PC-3 (cell line): Measurements from ENCODE around the gene SNX17. TPM values are rescaled to one million over a fixed set of nuclear protein-coding genes. Genes with fewer than 3 reads are reported as not detected.
A peak's percentile ranks its signal among the peaks of the same experiment; 100 is the strongest.

Source experiments
- ATAC-seq: fragments of 200-7000 bp; cut with Tn5 transposase; 2 replicates; pipeline ENCODE4 v1.9.1; 2020; ENCODE audit warnings: mild to moderate bottlenecking, moderate library complexity
- BruUV-seq: library from RNA; stranded (reverse); fragments of 400-500 nt; replicated peaks from 2 replicates; lab custom pipeline; 2021; lab: Mats Ljungman, UMichigan
- CTCF ChIA-PET: fragments of 300-600 bp; sonication (Branson Sonifier 250); formaldehyde crosslinking; loops from one replicate; lab custom pipeline; 2022; ENCODE audit warnings: antibody characterized with exemption; lab: Charles Lee
- POLR2A ChIA-PET: fragments of 300-600 bp; sonication (Branson Sonifier 250); formaldehyde crosslinking; loops from one replicate; lab custom pipeline; 2022; ENCODE audit warnings: antibody characterized with exemption; ENCODE audit not compliant: unreplicated experiment; lab: Charles Lee
- DNase-seq: peaks from one replicate; pipeline ENCODE4 v3.0.0-alpha.2; 2015
- H2AFZ ChIP-seq: fragments of 300-600 bp; sonication (generic); 2 replicates; pipeline ENCODE4 v1.6.0; 2016; ENCODE audit warnings: antibody characterized with exemption, low read length
- H3F3A ChIP-seq: fragments of 300-600 bp; sonication (generic); one replicate; pipeline ENCODE4 v1.6.0; 2017; ENCODE audit warnings: antibody characterized with exemption, low read length, control low read depth, mild to moderate bottlenecking; ENCODE audit not compliant: unreplicated experiment
- H3K27ac ChIP-seq: fragments of 300-600 bp; sonication (generic); 2 replicates; pipeline ENCODE4 v1.5.1; 2016; ENCODE audit warnings: mild to moderate bottlenecking, low read length
- H3K27me3 ChIP-seq: fragments of 300-600 bp; sonication (generic); 2 replicates; pipeline ENCODE4 v1.6.1; 2016; ENCODE audit warnings: low read length, mixed read lengths
- H3K36me3 ChIP-seq: fragments of 300-600 bp; sonication (generic); 2 replicates; pipeline ENCODE4 v1.6.1; 2016; ENCODE audit warnings: low read depth, mixed run types, low read length, mixed read lengths
- H3K4me1 ChIP-seq: fragments of 300-600 bp; sonication (generic); 2 replicates; pipeline ENCODE4 v1.5.1; 2016; ENCODE audit warnings: low read length; ENCODE audit not compliant: insufficient read depth
- H3K4me2 ChIP-seq: fragments of 300-600 bp; sonication (generic); 2 replicates; pipeline ENCODE4 v1.6.0; 2016; ENCODE audit warnings: low read length
- H3K4me3 ChIP-seq: fragments of 300-600 bp; sonication (generic); 2 replicates; pipeline ENCODE4 v1.5.1; 2016; ENCODE audit warnings: mild to moderate bottlenecking, low read length, mixed read lengths
- H3K79me2 ChIP-seq: fragments of 300-600 bp; sonication (generic); 2 replicates; pipeline ENCODE4 v1.6.1; 2017; ENCODE audit warnings: low read length, mixed read lengths
- H3K9ac ChIP-seq: fragments of 300-600 bp; sonication (generic); 2 replicates; pipeline ENCODE4 v1.6.0; 2016; ENCODE audit warnings: mild to moderate bottlenecking, low read length
- H3K9me2 ChIP-seq: fragments of 300-600 bp; sonication (generic); replicated peaks from 2 replicates; pipeline ENCODE4 v1.6.1; 2016; ENCODE audit warnings: mixed run types, low read length, mixed read lengths
- H3K9me3 ChIP-seq: fragments of 300-600 bp; sonication (generic); 2 replicates; pipeline ENCODE4 v1.6.1; 2016; ENCODE audit warnings: low read length, mixed read lengths
- H4K20me1 ChIP-seq: fragments of 300-600 bp; sonication (generic); 2 replicates; pipeline ENCODE4 v1.6.1; 2016; ENCODE audit warnings: low read length, mixed read lengths
- CTCF ChIP-seq: fragments of 300-600 bp; sonication (generic); conservative IDR thresholded peaks from 2 replicates; pipeline ENCODE4 v1.5.1; 2017; ENCODE audit warnings: antibody characterized with exemption, low read depth, mild to moderate bottlenecking, low read length
- EZH2 ChIP-seq: fragments of 300-600 bp; sonication (generic); IDR thresholded peaks from one replicate; pipeline ENCODE4 v1.6.1; 2017; ENCODE audit warnings: antibody characterized with exemption, mild to moderate bottlenecking, low read length; ENCODE audit not compliant: unreplicated experiment
- EZH2phosphoT487 ChIP-seq: fragments of 300-600 bp; sonication (generic); IDR thresholded peaks from 2 replicates; pipeline ENCODE4 v1.6.1; 2018; ENCODE audit warnings: mild to moderate bottlenecking, antibody characterized with exemption, low read length, borderline replicate concordance
- intact Hi-C: fragments of 100-400 bp; cut with micrococcal nuclease; formaldehyde crosslinking; loops from 2 replicates; pipeline ENCODE4 v1.9.0; 2023
- total RNA-seq: library from RNA; depleted of rRNA; stranded (reverse); fragments of >200 nt; gene quantifications from 2 replicates; pipeline ENCODE4 v1.2.3, GENCODE V29; 2014

The SNX17 gene
- total RNA-seq, 1 experiment from 2014 or later = 110 TPM

DNA sequence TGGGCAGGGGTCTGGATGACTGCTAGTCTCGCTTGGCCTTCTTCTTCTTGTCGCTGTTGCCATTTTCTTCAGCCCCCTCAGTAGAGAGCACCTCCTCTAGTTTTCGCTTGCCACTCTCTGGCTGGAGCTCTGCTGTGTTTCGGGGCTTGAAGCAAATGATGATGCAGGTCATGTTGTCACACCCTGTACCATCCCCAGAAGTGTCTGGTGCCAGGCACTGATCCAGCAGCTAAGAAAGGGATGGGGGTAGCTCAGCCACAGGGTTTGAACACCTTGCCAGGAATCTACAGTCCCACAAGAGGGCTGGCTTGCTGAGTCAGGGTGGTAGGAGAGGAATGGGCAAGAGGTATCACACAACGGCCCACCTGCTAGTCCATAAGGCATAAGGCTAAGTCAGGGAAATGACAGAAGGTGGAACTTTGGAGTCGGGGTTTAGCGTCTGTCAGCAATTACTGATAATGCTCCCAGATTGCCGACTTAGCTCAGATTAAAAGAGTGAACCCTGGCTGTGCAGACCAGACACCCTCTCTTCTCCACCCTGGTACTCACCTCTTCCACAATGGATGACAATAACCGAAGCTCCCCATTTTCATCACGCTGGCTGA lies 11.3 kb downstream of the SNX17 start:
- H3K4me3 ChIP-seq = no peak overlapping the region
- no peaks in the 10 kb centered on the region for H3K9me3 ChIP-seq
- peaks cover 13% of the 10 kb centered on the region for H3K4me1 ChIP-seq
- H3K36me3 ChIP-seq = peaks cover 35% of the 10 kb centered on the region
- no peaks in the 10 kb centered on the region for H3K27me3 ChIP-seq
- no peak overlapping the region for H3K27ac ChIP-seq
- intact Hi-C loops = no loop called here
- TF ChIP-seq CTCF = no peak
- TF ChIP-seq EZH2 = no peak
- no peak for TF ChIP-seq EZH2phosphoT487
- ChIA-PET POLR2A (no interaction called here), CTCF (no interaction called here)
- no peak overlapping the region for H2AFZ ChIP-seq
- H3F3A ChIP-seq = no peaks in the 10 kb centered on the region
- H4K20me1 ChIP-seq = no peaks in the 10 kb centered on the region
- ATAC-seq = no peak
- H3K79me2 ChIP-seq = peaks cover 3% of the 10 kb centered on the region; the same call in 1 of the 2 replicates
- BruUV-seq = TSS peak; percentile 44
- no peaks in the 10 kb centered on the region for H3K9me2 ChIP-seq
- H3K9ac ChIP-seq = no peak overlapping the region
- DNase-seq = no peak
- no peak overlapping the region for H3K4me2 ChIP-seq

DNA sequence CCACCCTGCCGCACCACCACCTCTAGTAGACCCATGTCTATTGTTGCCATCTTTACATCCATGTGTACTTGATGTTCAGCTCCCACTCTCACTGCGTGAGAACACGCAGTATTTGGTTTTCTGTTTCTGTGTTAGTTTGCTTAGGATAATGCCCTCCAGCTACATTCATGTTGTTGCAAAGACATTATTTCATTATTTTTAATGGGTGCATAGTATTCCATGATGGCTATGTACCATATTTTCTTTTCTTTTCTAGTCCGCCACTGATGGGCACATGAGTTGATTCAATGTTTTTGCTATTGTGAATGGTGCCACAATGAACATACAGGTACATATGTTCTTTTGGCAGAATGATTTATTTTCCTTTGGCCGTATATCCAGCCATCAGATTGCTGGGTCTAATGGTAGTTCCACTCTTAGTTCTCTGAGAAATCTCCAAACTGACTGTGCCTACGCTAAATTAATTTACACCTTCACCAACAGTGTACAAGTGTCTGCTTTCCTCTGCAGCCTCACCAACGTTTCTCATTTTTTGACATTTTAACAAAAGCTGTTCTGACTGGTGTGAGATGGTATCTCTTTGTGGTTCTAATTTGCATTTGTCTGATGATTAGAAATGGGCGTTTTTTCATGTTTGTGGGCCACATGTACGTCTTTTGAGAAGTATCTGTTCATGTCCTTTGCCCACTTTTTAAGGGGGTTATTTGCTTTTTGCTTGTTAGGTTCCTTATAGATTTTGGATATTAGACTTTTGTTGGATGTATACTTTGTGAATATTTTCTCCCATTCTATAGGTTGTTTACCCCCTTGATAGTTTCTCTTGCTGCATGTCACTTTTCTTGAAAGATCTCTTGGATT lies 20.6 kb downstream of the SNX17 start:
- Histone ChIP-seq H3K4me2 (no peak overlapping the region), H3K36me3 (peaks cover 14% of the 10 kb centered on the region; the same call in 1 of the 2 replicates), H3K9ac (no peak overlapping the region), H3F3A (no peaks in the 10 kb centered on the region), H3K4me3 (no peak overlapping the region), H3K27ac (no peak overlapping the region), H3K27me3 (no peaks in the 10 kb centered on the region), H2AFZ (no peak overlapping the region), H3K4me1 (no peaks in the 10 kb centered on the region), H3K9me2 (no peaks in the 10 kb centered on the region), H3K9me3 (no peaks in the 10 kb centered on the region), H3K79me2 (peaks cover 81% of the 10 kb centered on the region), H4K20me1 (peaks cover 11% of the 10 kb centered on the region; the same call in 1 of the 2 replicates)
- BruUV-seq = no TSS peak
- ChIA-PET POLR2A (no interaction called here), CTCF (no interaction called here)
- TF ChIP-seq EZH2 (no peak), EZH2phosphoT487 (no peak)
- ATAC-seq (no peak), DNase-seq (no peak)
- intact Hi-C loops = no loop called here

- H3K9ac ChIP-seq = no peak overlapping the region
- TF ChIP-seq EZH2phosphoT487 (no peak), EZH2 (no peak), CTCF (no peak)
- peaks cover 97% of the 10 kb centered on the region for H3K79me2 ChIP-seq
- no peak overlapping the region for H3K4me2 ChIP-seq
- no peaks in the 10 kb centered on the region for H3K27me3 ChIP-seq
- intact Hi-C loops = no loop called here
- no peaks in the 10 kb centered on the region for H3K9me3 ChIP-seq
- H3K4me3 ChIP-seq = no peak overlapping the region
- H2AFZ ChIP-seq = no peak overlapping the region
- ChIA-PET POLR2A (no interaction called here), CTCF (no interaction called here)
- H3K36me3 ChIP-seq = peaks cover 7% of the 10 kb centered on the region; the same call in 1 of the 2 replicates
- no peak overlapping the region for H3K27ac ChIP-seq
- no peaks in the 10 kb centered on the region for H3K9me2 ChIP-seq
- no peaks in the 10 kb centered on the region for H3F3A ChIP-seq
- no TSS peak for BruUV-seq
- DNase-seq (no peak), ATAC-seq (no peak)
- H3K4me1 ChIP-seq = no peaks in the 10 kb centered on the region
- peaks cover 11% of the 10 kb centered on the region; the same call in 1 of the 2 replicates for H4K20me1 ChIP-seq
Observed at GRCh38 chr2:27393225-27393624, 22.8 kb downstream of the SNX17 start.
